HG02981 (cell line): ENCODE measurements around the gene FAM20C.
"Not testable (repeated sequence)": the region's sequence is repeated elsewhere in the genome, so short reads cannot be mapped to it uniquely, and the experiment has no call there.

Source experiments
- ATAC-seq: cut with Tn5 transposase; IDR thresholded peaks from one replicate; pipeline ENCODE4 v1.9.1; 2021; ENCODE audit warnings: mild to moderate bottlenecking, moderate library complexity; ENCODE audit not compliant: unreplicated experiment

Gene FAM20C

DNA sequence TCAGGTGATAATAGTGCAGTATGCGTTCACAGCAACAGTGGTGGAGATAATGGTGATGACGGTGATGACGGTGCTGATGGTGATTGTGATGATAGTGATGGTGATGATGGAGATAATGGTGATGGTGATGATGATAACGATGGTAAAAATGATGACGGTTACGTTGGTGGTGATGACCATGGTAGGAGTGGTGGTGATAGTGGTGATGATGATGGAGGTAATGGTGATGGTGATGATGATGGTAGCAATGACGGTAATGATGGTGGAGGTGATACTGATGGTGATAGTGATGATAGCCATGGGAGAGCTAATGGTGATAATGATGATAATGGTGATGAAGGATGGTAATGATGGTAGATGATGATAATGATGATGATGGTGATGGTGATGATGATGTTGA is 45.0 kb downstream of the FAM20C start:
- ATAC-seq = no peak

- no peak for ATAC-seq
Measured at GRCh38 chr7:240146-240676, 47.8 kb downstream of the FAM20C start.

- ATAC-seq = no peak
Measured at GRCh38 chr7:240887-241421, 48.6 kb downstream of the FAM20C start.

- no peak for ATAC-seq
Measured at GRCh38 chr7:241513-241912, 49.1 kb downstream of the FAM20C start.

GRCh38 chr7:242826-243579 is 50.6 kb downstream of the FAM20C start:
- ATAC-seq = not testable (repeated sequence)

DNA sequence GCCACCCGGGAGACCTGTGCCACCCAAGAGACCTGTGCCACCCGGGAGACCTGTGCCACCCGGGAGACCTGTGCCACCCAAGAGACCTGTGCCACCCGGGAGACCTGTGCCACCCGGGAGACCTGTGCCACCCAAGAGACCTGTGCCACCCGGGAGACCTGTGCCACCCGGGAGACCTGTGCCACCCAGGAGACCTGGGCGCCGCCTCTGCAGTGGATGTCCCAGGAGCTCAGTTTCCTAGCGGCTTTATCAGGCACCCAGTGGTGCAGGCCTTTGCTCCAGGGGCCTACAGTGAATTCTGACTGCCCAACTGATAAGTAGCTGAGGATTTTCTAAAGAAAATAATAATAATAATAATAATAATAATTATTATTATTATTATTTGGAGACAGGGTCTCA is 51.2 kb downstream of the FAM20C start:
- not testable (repeated sequence) for ATAC-seq

- ATAC-seq = no peak
Measured at GRCh38 chr7:244974-245373, 52.6 kb downstream of the FAM20C start.

DNA sequence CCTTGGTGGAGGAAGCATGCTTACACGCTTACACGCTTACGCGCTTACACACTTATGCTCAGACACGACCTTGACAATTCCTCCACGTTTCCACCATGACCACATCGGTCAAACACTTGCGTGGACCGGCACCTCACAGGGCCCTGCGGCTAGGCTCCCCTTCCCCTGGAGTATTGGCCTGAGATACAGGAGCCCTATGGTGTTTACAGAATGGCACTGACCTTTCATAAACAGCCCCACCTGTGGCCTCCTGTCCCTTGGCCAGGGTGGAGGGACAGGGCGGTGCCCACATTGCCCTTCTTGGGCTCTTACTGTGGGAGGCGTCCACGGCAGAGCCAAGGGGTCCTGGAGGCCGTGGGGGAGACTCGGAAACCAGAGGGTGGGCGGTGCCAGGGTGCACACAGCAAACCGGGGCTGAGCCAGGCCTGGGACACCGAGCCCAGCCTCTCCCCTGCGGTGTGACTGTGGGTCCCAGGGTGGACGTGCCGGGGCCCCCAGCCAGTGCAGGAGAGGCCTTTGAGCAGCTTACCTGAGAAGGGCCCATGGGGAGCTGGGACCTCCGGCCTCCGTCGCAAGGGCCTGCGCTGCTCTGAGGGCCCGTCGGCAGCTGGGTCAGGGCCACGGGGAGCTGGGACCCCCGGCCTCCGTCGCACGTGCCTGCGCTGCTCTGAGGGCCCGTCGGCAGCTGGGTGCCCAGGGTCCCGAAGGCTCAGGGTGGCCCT is 53.4 kb downstream of the FAM20C start:
- no peak for ATAC-seq

DNA sequence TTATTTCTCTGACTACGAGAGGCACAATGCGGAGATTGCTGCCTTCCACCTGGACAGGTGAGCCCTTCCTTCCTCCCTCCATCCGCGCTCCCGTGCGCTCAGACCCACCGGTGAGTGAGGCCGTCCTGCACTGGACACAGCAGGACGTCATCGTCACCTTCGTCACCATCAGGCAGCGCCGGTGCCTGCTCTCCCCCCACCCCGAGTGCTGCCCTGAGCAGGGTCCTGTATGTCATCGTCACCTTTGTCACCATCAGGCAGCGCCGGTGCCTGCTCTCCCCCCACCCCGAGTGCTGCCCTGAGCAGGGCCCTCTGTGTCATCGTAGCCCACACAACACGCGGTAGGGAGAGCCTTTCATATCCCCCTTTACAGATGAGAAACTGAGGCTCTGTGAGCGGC is 54.1 kb downstream of the FAM20C start:
- no peak for ATAC-seq

GRCh38 chr7:247181-247580 is 54.8 kb downstream of the FAM20C start:
- no peak for ATAC-seq

GRCh38 chr7:247636-248035 is 55.3 kb downstream of the FAM20C start:
- no peak for ATAC-seq

DNA sequence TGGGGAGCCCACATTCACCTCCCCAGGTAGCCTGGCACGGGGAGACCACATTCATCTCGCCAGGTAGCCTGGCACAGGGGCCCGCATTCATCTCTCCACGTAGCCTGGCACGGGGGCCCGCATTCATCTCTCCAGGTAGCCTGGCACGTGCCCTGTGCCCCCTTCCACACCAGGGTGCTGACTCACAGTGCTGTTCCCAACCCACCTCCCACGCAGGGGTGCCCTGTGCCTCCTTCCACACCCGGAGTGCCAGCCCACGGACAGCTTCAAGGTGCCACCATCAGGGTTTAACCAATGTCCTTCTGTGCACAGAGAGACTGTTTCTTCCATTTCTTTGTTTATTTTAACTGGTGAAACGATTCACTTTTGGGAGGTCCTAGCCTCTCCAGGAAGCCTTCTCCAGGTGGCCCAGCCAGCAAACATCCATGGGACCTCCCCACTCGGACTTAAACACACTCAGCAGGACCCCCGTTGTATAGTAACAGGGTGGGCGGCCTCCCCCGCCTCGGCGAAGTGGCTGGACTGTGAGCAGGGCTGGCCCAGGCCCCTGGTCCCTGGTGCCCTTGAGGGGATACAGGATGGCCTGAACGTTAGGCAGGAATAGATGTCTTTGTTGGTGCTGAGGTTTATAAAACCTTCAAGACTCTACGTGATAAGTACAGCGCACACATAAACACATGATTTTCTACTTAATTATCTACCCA is 56.5 kb downstream of the FAM20C start:
- ATAC-seq = no peak

DNA sequence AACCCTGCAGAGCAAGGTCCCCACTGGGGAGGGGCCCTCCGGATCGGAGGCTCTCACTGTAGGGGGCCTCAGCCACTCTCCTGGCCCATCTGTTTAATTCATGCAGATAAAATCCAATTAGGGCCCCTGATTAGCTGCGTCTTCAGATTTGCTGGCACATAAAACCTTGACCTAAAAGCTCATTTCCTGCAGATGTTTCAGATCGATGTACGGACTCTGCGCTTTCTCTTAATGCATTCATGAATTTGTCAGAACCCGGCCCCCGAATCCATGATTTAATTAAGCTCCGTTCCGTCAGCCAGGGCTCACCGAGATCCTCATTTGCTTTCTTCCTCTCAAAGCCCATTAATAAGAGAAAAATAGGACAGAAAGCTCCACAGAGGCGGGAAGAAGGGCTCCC is 57.6 kb downstream of the FAM20C start:
- no peak for ATAC-seq

DNA sequence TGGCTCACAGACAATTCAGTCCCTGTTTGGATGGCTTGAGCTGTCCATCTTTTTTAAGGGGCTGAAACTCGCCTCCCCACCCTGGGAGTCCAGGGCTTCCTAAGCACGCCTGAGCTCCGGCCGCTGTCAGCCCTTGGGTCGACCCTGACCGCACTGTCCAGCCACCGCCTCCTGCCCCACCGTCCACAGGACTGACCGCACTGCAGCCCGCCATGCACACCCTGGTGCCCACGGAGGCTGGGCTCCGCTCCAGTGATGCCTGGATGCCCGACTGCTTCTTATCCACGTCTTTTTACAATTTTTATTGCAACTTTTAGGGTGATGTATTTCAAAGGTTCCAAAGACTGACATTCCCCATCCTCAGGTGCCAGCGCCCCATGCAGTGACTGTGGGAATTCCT is 58.2 kb downstream of the FAM20C start:
- ATAC-seq = no peak

DNA sequence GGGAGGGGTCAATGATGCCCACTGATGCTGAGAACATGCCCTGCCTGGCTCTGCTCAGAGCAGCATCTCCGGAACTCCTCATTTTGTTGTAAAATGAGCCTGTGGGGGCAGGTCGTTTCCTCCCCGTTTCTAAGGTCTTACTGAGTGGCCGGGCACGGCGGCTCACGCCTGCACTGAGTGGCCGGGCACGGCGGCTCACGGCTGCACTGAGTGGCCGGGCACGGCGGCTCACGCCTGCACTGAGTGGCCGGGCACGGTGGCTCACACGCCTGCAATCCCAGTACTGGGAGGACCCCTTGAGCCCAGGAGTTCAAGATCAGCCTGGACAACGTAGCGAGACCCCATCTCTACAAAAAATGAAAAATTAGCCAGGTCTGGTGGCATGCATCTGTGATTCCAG is 58.6 kb downstream of the FAM20C start:
- no peak for ATAC-seq

GRCh38 chr7:251446-252175 is 59.2 kb downstream of the FAM20C start:
- no peak for ATAC-seq

DNA sequence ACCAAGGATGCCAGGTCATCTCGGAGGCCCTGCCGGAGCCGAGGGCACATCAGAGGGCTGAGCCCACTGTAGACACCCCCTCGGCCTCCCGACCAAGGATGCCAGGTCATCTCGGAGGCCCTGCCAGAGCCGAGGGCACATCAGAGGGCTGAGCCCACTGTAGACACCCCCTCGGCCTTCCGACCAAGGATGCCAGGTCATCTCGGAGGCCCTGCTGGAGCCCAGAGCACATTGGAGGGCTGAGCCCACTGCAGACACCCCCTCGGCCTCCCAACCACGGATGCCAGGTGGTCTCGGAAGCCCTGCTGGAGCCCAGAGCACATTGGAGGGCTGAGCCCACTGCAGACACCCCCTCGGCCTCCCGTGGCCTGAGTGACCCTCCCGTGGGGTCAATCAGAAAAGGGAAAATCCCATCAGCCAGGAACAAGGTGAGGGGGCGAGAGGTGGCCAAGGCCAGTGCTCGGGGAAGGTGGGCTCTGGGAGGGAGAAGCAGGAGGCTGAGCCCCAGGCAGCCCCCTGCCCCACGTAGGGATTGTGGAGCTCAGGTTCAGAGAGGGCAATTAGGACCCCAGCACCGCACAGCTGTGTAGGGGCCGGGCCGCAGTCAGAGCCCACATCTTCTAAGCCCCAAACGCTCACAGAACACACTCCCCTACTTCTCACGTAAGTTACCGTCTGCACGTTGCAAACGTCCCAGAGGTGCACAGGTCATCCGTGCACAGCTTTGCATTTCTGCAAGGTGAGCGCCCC is 60.0 kb downstream of the FAM20C start:
- no peak for ATAC-seq

- ATAC-seq = no peak
Measured at GRCh38 chr7:252981-253380, 60.6 kb downstream of the FAM20C start.

DNA sequence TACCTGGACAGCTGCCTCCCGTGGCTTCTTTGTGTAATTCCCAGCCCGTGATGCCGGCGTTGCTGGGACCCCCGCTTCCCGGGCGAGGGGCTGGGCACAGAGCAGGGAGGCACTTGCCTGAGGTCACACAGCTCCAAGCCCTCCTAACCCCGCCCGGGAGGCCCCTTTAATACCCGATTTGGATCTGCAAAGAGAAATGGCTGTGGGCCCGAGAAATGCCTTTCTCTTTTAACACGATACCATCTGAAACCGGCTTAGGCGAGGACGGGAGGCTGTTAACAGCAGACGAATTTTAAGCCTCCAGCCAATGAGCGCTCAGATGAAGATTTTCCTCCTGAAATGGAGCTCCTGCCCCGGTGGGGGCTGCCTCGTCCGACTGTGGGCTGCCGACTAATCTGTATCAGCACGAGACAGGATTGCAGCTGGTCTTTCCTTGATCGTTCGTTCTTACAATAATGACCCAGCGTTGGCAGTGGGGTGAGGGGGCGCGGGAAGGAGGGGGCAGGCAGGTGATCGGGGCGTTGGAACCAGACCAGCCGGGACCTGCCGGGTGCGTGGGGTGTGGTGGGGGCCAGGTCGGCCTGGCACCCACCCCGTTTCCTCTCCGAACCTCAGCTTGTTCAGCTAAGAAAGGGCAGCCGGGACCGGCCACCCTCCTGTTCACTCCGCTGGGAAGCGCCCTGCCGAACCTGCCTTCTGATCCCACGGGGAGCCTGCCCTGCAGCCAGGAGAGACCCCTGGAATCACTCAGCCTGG is 61.4 kb downstream of the FAM20C start:
- no peak for ATAC-seq
